SK-N-MC (cell line): ENCODE measurements around the gene C1orf116.

ENCODE experiments used
- EZH2 ChIP-seq: fragments of 200-600 bp; sonication (generic); IDR thresholded peaks from one replicate; pipeline ENCODE4 v1.6.1; 2017; ENCODE audit warnings: antibody characterized with exemption
- POLR2AphosphoS5 ChIP-seq: IDR thresholded peaks from 2 replicates; pipeline ENCODE4 v1.6.1; 2012; ENCODE audit warnings: mild to moderate bottlenecking, low read depth, low read length, borderline replicate concordance

GRCh38 chr1:207006914-207007313, 25.6 kb downstream of the C1orf116 start:
- no peak for TF ChIP-seq POLR2AphosphoS5
- TF ChIP-seq EZH2: no peak
